Spleen (tissue), 11 donors: Measurements from ENCODE around the gene ATF7IP2. TPM values are rescaled to one million over a fixed set of nuclear protein-coding genes. Genes with fewer than 3 reads are reported as not detected.

Experiments
- DNase-seq: peaks from one replicate; pipeline ENCODE4 v3.0.0-alpha.2; 2020
- H3K27ac ChIP-seq, 8 donors: fragments of 200-600 bp; sonication (generic) in 7 of 8; 1 replicate in 4 of 8; 2 replicates in 4 of 8; pipeline versions ENCODE4 v1.5.0 to v1.8.0; 2016 to 2021; ENCODE audit warnings: inconsistent platforms in 4 of 8, mild to moderate bottlenecking in 4 of 8, moderate library complexity in 1 of 8
- H3K27me3 ChIP-seq, 7 donors: fragments of 200-600 bp; sonication (generic) in 6 of 7; replicated peaks in 1 of 7; 1 replicate in 4 of 7; 2 replicates in 3 of 7; pipeline versions ENCODE4 v1.5.0 to v1.8.0; 2016 to 2021; ENCODE audit warnings: inconsistent platforms in 3 of 7, mild to moderate bottlenecking in 1 of 7
- H3K36me3 ChIP-seq, 6 donors: fragments of 200-600 bp; sonication (generic) in 5 of 6; 1 replicate in 4 of 6; 2 replicates in 2 of 6; pipeline versions ENCODE4 v1.5.0 to v1.8.0; 2016 to 2021; ENCODE audit warnings: inconsistent platforms in 2 of 6
- H3K4me1 ChIP-seq, 6 donors: fragments of 200-600 bp; sonication (generic) in 5 of 6; 1 replicate in 3 of 6; 2 replicates in 3 of 6; pipeline versions ENCODE4 v1.5.0 to v1.8.0; 2016 to 2021; ENCODE audit warnings: inconsistent platforms in 3 of 6
- H3K4me3 ChIP-seq, 8 donors: fragments of 200-600 bp; sonication (generic) in 7 of 8; 1 replicate in 4 of 8; 2 replicates in 4 of 8; pipeline versions ENCODE4 v1.5.0 to v1.8.0; 2016 to 2021; ENCODE audit warnings: inconsistent platforms in 4 of 8, mild to moderate bottlenecking in 4 of 8, moderate library complexity in 2 of 8
- H3K9me3 ChIP-seq, 8 donors: fragments of 200-600 bp; sonication (generic) in 7 of 8; 1 replicate in 4 of 8; 2 replicates in 4 of 8; pipeline versions ENCODE4 v1.5.0 to v1.8.0; 2016 to 2021; ENCODE audit warnings: inconsistent platforms in 4 of 8
- CTCF ChIP-seq, 11 experiments: fragments of 200-600 bp in 7 of 11; fragments of 450-650 bp in 4 of 11; sonication (generic) in 4 of 11; IDR thresholded peaks in 8 of 11; conservative IDR thresholded peaks in 3 of 11; 1 replicate in 7 of 11; 2 replicates in 4 of 11; pipeline versions ENCODE4 v1.4.0 to v1.8.0; 2016 to 2021; ENCODE audit warnings: antibody characterized with exemption in 11 of 11, inconsistent platforms in 4 of 11, mild to moderate bottlenecking in 1 of 11
- POLR2A ChIP-seq, 3 donors: fragments of 450-650 bp; IDR thresholded peaks; one replicate each; pipeline ENCODE4 v1.5.1; 2017; ENCODE audit warnings: antibody characterized with exemption in 3 of 3, mild to moderate bottlenecking in 1 of 3
- POLR2AphosphoS5 ChIP-seq, 3 donors: sonication (generic); formaldehyde crosslinking; IDR thresholded peaks; one replicate each; pipeline ENCODE4 v1.5.1; 2017; ENCODE audit warnings: antibody characterized with exemption in 3 of 3
- WGBS, 5 donors: extraction: QIAGEN DNeasy Blood & Tissue Kit in 3 of 5; methylation state at CpG; one replicate each; pipeline versions ENCODE4 v1.1.5 to v1.1.7; 2013 to 2018; 5-methylcytosine and 5-hydroxymethylcytosine counted together
- intact Hi-C: fragments of 100-400 bp; cut with DNase I; formaldehyde crosslinking; loops from one replicate; pipeline ENCODE4 v1.15.0; 2023; ENCODE audit warnings: low total_unique reads
- polyA plus RNA-seq, 3 donors: library from polyadenylated mRNA; stranded (reverse); fragments of 200-250 nt; gene quantifications; one replicate each; pipeline ENCODE4 v1.2.1, GENCODE V29; 2013
- small RNA-seq, 4 donors: library from RNA; depleted of rRNA; stranded (forward); fragments of <200 nt; gene quantifications; one replicate each; pipeline ENCODE3, GENCODE V24; 2016
- total RNA-seq, 7 donors: library from RNA; depleted of rRNA in 3 of 7; stranded (reverse); fragments of >200 nt in 3 of 7; fragmentation: NEBNext Ultra II Directional in 4 of 7; extraction: Animal tissue kit (Norgen Biotek cat#: 25700) in 4 of 7; gene quantifications; one replicate each; pipeline versions ENCODE4 v1.1.0 to v1.2.1, GENCODE V29; 2016 to 2021
- donor health status: healthy with polysubstance abuse.
- donor health status: DM: no; HTN: no; CAD: no; lungs with moderate emphysema.
- donor health status: DM: no; HTN: no; CAD: no.
- donor health status: Bipolar disorder and iron deficiency.
- donor health status: healthy.
- donor health status: DM: no; HTN: no; CAD: no.
- donor health status: DM: yes; HTN: yes; CAD: no.

ATF7IP2 gene
- total and polyA plus RNA-seq, 10 donors = 26.2 to 45.4 (median 31.8) TPM

- Histone ChIP-seq H3K4me3 (no peak overlapping the region), H3K36me3 (peaks cover 0 to 32% (median 0%) of the 10 kb centered on the region in 6 donors), H3K27ac (no peak overlapping the region), H3K27me3 (no peaks in the 10 kb centered on the region), H3K4me1 (no peaks in the 10 kb centered on the region), H3K9me3 (no peaks in the 10 kb centered on the region)
- whole genome bisulfite sequencing, 5 donors = 85 to 92% (median 89%) methylated on average over 14 of the region's 14 CpGs
- intact Hi-C loops = no loop called here
- no peak for TF ChIP-seq CTCF (IDR thresholded peaks at IDR 0.05 in 8 of 11, conservative IDR thresholded peaks at IDR 0.05 in 3 of 11)
- TF ChIP-seq POLR2AphosphoS5 (IDR thresholded peaks at IDR 0.05) = no peak
- no peak for TF ChIP-seq POLR2A (IDR thresholded peaks at IDR 0.05)
- no peak for DNase-seq
These were observed 144.8 kb downstream of the ATF7IP2 start for GRCh38 chr16:10530685-10531084.

GRCh38 chr16:10531582-10531981, 145.7 kb downstream of the ATF7IP2 start:
- no peak overlapping the region for H3K4me3 ChIP-seq
- no peaks in the 10 kb centered on the region for H3K9me3 ChIP-seq
- no peak overlapping the region for H3K27ac ChIP-seq
- TF ChIP-seq POLR2AphosphoS5 (IDR thresholded peaks at IDR 0.05) (no peak), CTCF (IDR thresholded peaks at IDR 0.05 in 8 of 11, conservative IDR thresholded peaks at IDR 0.05 in 3 of 11) (no peak), POLR2A (IDR thresholded peaks at IDR 0.05) (no peak)
- no peaks in the 10 kb centered on the region for H3K27me3 ChIP-seq
- intact Hi-C loops = no loop called here
- DNase-seq = no peak
- peaks cover 0 to 37% (median 0%) of the 10 kb centered on the region in 6 donors for H3K36me3 ChIP-seq
- H3K4me1 ChIP-seq = no peaks in the 10 kb centered on the region

Small RNAs within 50 kb of the gene (small RNA-seq; reads per million reads assigned to genes)
- gene RNU6-633P = 0 reads per million in 4 donors

Other genes with a start within 250 kb of the ATF7IP2 start
- under 1 TPM in 1 of 7 donors, not detected in 6; 0.10 TPM for gene GRIN2A, start 203.6 kb upstream of the ATF7IP2 start, total RNA-seq
- under 1 TPM in 2 of 3 donors, not detected in 1; under 0.01 to 0.03 TPM for gene GRIN2A, start 203.6 kb upstream of the ATF7IP2 start, polyA plus RNA-seq
- gene EMP2, start 194.5 kb downstream of the ATF7IP2 start, total RNA-seq = 10 to 100 TPM; 17.6 to 37.2 (median 20.1) TPM
- 1 to 10 TPM; 2.8 to 6.9 (median 6.3) TPM for gene EMP2, start 194.5 kb downstream of the ATF7IP2 start, polyA plus RNA-seq